ENCODE measurements around the gene ADAMTS2.

GRCh38 chr5:179373101-179373934 is 28.1 kb upstream of the ADAMTS2 start:
- TF ChIP-seq CTCF (conservative IDR thresholded peaks at IDR 0.05; ENCODE audit: low read depth, low read length): no peak
- no peak for TF ChIP-seq RAD21 (IDR thresholded peaks at IDR 0.05; ENCODE audit: low read length)
- TF ChIP-seq POLR2A (IDR thresholded peaks at IDR 0.05; ENCODE audit: low read depth, low read length): no peak
- no peak for TF ChIP-seq MXI1 (IDR thresholded peaks at IDR 0.05; ENCODE audit: borderline replicate concordance, low read depth, low read length)
- TF ChIP-seq ELK1 (IDR thresholded peaks at IDR 0.05; ENCODE audit: borderline replicate concordance, low read depth, low read length): no peak
- no peak for TF ChIP-seq BHLHE40 (IDR thresholded peaks at IDR 0.05; ENCODE audit: low read depth, low read length)
- no peak for TF ChIP-seq FOS (IDR thresholded peaks at IDR 0.05; ENCODE audit: low read depth, low read length)
- no peak for TF ChIP-seq CEBPB (IDR thresholded peaks at IDR 0.05; ENCODE audit: low read depth, low read length)
- no peak for TF ChIP-seq USF2 (IDR thresholded peaks at IDR 0.05; ENCODE audit: low read depth, low read length)
- no peak for TF ChIP-seq RFX5 (IDR thresholded peaks at IDR 0.05; ENCODE audit: low read depth, low read length)
- no peak for TF ChIP-seq RCOR1 (IDR thresholded peaks at IDR 0.05; ENCODE audit: insufficient replicate concordance, low read length)
- TF ChIP-seq CHD1 (IDR thresholded peaks at IDR 0.05; ENCODE audit: low read depth, low read length): no peak
